ENCODE results near the gene ROCK2. TPM values are rescaled to one million over a fixed set of nuclear protein-coding genes. Genes with fewer than 3 reads are reported as not detected.

ROCK2 gene
- total and polyA plus RNA-seq, 2 of the 8 experiments (the other 6 are each of a cell fraction or from before 2014, with no cell fraction given): 2.7 to 29.0 TPM

- Histone ChIP-seq H2BK120ac (replicated peaks; ENCODE audit: low read depth, low read length) (no peak overlapping the region), H3K9ac (replicated peaks in 1 of 4; ENCODE audit: extremely low read depth in 1 of 4, low read depth in 3 of 4, low read length in 3 of 4) (no peak overlapping the region), H2AFZ (ENCODE audit: low read length) (no peak overlapping the region), H3K23me2 (ENCODE audit: low read depth, low read length) (peaks cover 6% of the 10 kb centered on the region), H3K4me2 (ENCODE audit: insufficient read depth in 1 of 2, low read depth in 2 of 2, low read length in 2 of 2) (no peak overlapping the region), H3K4me3 (ENCODE audit: extremely low read depth in 1 of 4, insufficient read depth in 2 of 4, low read depth in 3 of 4, low read length in 4 of 4) (no peak overlapping the region), H3K4me1 (replicated peaks in 1 of 4; ENCODE audit: control insufficient read depth in 3 of 4, insufficient read depth in 4 of 4, low read length in 3 of 4) (peaks cover 0 to 6% (median 0%) of the 10 kb centered on the region in 4 experiments; a peak in 1 of 7 replicates), H3K9me3 (ENCODE audit: insufficient read depth in 2 of 2, low read depth in 1 of 2, low read length in 1 of 2) (no peaks in the 10 kb centered on the region; a peak in 1 of 4 replicates), H3K36me3 (ENCODE audit: control insufficient read depth in 2 of 4, insufficient read depth in 4 of 4, low read length in 3 of 4) (no peaks in the 10 kb centered on the region), H3K14ac (ENCODE audit: insufficient read length) (no peak overlapping the region), H4K8ac (ENCODE audit: extremely low read depth, insufficient read depth, low read length) (no peak overlapping the region), H2BK15ac (ENCODE audit: low read length) (no peak overlapping the region), H4K91ac (replicated peaks; ENCODE audit: insufficient read length, low read length) (no peak overlapping the region), H3K18ac (ENCODE audit: extremely low read depth, low read length) (no peak overlapping the region), H2BK5ac (ENCODE audit: low read depth, low read length) (no peak overlapping the region), H3K79me1 (ENCODE audit: low read depth, low read length) (0 out of 2 replicates have a peak, but pooled peaks cover 2% of the 10 kb centered on the region), H2BK20ac (ENCODE audit: low read length) (no peak overlapping the region), H3K23ac (ENCODE audit: insufficient read length) (no peak overlapping the region), H3K27ac (ENCODE audit: low read depth, low read length) (no peak overlapping the region), H3K79me2 (ENCODE audit: control insufficient read depth in 1 of 2, insufficient read depth in 2 of 2, low read length in 2 of 2) (peaks cover 11 to 99% of the 10 kb centered on the region in 2 experiments), H2BK12ac (ENCODE audit: low read depth, low read length) (no peak overlapping the region), H3K4ac (replicated peaks; ENCODE audit: insufficient read length, low read depth, low read length) (no peak overlapping the region), H3K56ac (replicated peaks; ENCODE audit: insufficient read length, low read depth, low read length) (no peak overlapping the region), H4K20me1 (replicated peaks in 1 of 2; ENCODE audit: control insufficient read depth in 1 of 2, insufficient read depth in 2 of 2, low read length in 2 of 2) (peaks cover 5 to 14% of the 10 kb centered on the region in 2 experiments), H3K27me3 (replicated peaks in 1 of 4; ENCODE audit: control insufficient read depth in 3 of 4, extremely low read depth in 1 of 4, insufficient read depth in 3 of 4, low read length in 3 of 4) (no peaks in the 10 kb centered on the region; a peak in 1 of 7 replicates), H4K5ac (ENCODE audit: insufficient read length, low read depth, low read length) (no peak overlapping the region), H2AK5ac (ENCODE audit: low read depth, low read length) (no peak overlapping the region)
- TF ChIP-seq KDM5A (IDR thresholded peaks at IDR 0.05; ENCODE audit: low read length): no peak
- no peak for TF ChIP-seq POLR2AphosphoS5 (IDR thresholded peaks at IDR 0.05; ENCODE audit: low read depth, low read length)
- TF ChIP-seq CBX8 (IDR thresholded peaks at IDR 0.05; ENCODE audit: borderline replicate concordance, low read depth, low read length): no peak
- no peak for TF ChIP-seq ZNF274 (IDR thresholded peaks at IDR 0.05; ENCODE audit: borderline replicate concordance, extremely low read depth, low read length)
- TF ChIP-seq TCF12 (IDR thresholded peaks at IDR 0.05; ENCODE audit: low read depth, low read length): no peak
- ChIA-PET POLR2A (ENCODE audit: partially characterized antibody) (interaction anchor here (0.6 kb wide), 1 partner anchor 273 kb away, joined by 3 read pairs; no protein-coding TSS in a partner anchor), CTCF (ENCODE audit: partially characterized antibody) (no interaction called here)
- 94% methylated on average over 5 of the region's 5 CpGs; no CpG with 5 or more reads in 1 of the 2 experiments for WGBS, 2 experiments (ENCODE audit: extremely low coverage in 1 of 2, insufficient coverage in 1 of 2, insufficient read length in 1 of 2, insufficient replicate concordance in 2 of 2, low coverage in 1 of 2, low lambda C conversion rate in 2 of 2, missing lambda C conversion rate in 1 of 2)
- DNase-seq (ENCODE audit: low read depth in 1 of 2, low spot score in 2 of 2): no peak
- no peak for FAIRE-seq
Measured at GRCh38 chr2:11338580-11338979, 5.9 kb downstream of the ROCK2 start.

Measured in H1 (cell line).